ENCODE data around the gene DPYD.

- TF ChIP-seq CTCF (IDR thresholded peaks at IDR 0.05; ENCODE audit: insufficient read depth, low read length, poor library complexity, severe bottlenecking) (no peak), EZH2phosphoT487 (conservative IDR thresholded peaks at IDR 0.05; ENCODE audit: low read length) (no peak)
These were observed 621.9 kb downstream of the DPYD start for GRCh38 chr1:97298966-97299365.

All from SU-DHL-6 (cell line).